Endothelial cell of umbilical vein (primary cell): ENCODE measurements around the gene SORL1. TPM values are rescaled to one million over a fixed set of nuclear protein-coding genes. Genes with fewer than 3 reads are reported as not detected.

Experiments used
- BruUV-seq: library from RNA; stranded (reverse); fragments of 400-500 nt; replicated peaks from 2 replicates; lab custom pipeline; 2021; lab: Mats Ljungman, UMichigan
- CTCF ChIA-PET: fragments of 300-600, 350-600 bp; sonication (Branson Sonifier 250); formaldehyde crosslinking; loops from one replicate; lab custom pipeline; 2021; ENCODE audit warnings: antibody characterized with exemption, inconsistent platforms; lab: Charles Lee
- POLR2A ChIA-PET: fragments of 300-600, 350-600 bp; sonication (Branson Sonifier 250); formaldehyde crosslinking; loops from one replicate; lab custom pipeline; 2021; ENCODE audit warnings: antibody characterized with exemption, inconsistent platforms; lab: Charles Lee
- DNase-seq: peaks from one replicate; pipeline ENCODE4 v3.0.0-alpha.2; 2011; ENCODE audit warnings: low read depth, low spot score
- FAIRE-seq: peaks from 2 replicates; lab custom pipeline; 2011; peaks lifted over from hg19 to GRCh38; lab: Jason Lieb, UNC
- H2AFZ ChIP-seq: 2 replicates; pipeline ENCODE4 v1.6.0; 2012; ENCODE audit warnings: low read depth, low read length, control low read depth, inconsistent platforms
- H3K27ac ChIP-seq: 2 replicates; pipeline ENCODE4 v1.5.1; 2011; ENCODE audit warnings: low read depth, mild to moderate bottlenecking, control low read depth, low read length, moderate library complexity; ENCODE audit not compliant: insufficient read depth
- H3K27me3 ChIP-seq, 2 experiments: 2 replicates each; pipeline versions ENCODE4 v1.6.0 to v1.6.1; 2011; ENCODE audit warnings: low read length in 2 of 2, mixed read lengths in 1 of 2; ENCODE audit not compliant: control insufficient read depth in 2 of 2, insufficient read depth in 2 of 2
- H3K36me3 ChIP-seq, 2 experiments: 2 replicates in 1 of 2; 3 replicates in 1 of 2; pipeline ENCODE4 v1.5.1; 2011; ENCODE audit warnings: low read length in 2 of 2, mild to moderate bottlenecking in 1 of 2, moderate library complexity in 1 of 2; ENCODE audit not compliant: control insufficient read depth in 2 of 2, insufficient read depth in 2 of 2; ENCODE audit errors: extremely low read depth in 1 of 2
- H3K4me1 ChIP-seq: 3 replicates; pipeline ENCODE4 v1.5.1; 2011; ENCODE audit warnings: mild to moderate bottlenecking, low read length; ENCODE audit not compliant: control insufficient read depth, insufficient read depth; ENCODE audit errors: extremely low read depth
- H3K4me2 ChIP-seq: 2 replicates; pipeline ENCODE4 v1.6.1; 2011; ENCODE audit warnings: low read length, control low read depth, mixed read lengths; ENCODE audit not compliant: insufficient read depth
- H3K4me3 ChIP-seq, 3 experiments: fragments of 200-600 bp in 1 of 3; sonication (generic), shearing (Covaris generic) in 1 of 3; replicated peaks in 1 of 3; 2 replicates each; pipeline ENCODE4 v1.5.1; 2011 to 2016; ENCODE audit warnings: control low read depth in 3 of 3, low read length in 3 of 3, mild to moderate bottlenecking in 2 of 3, inconsistent platforms in 1 of 3, low read depth in 1 of 3, moderate library complexity in 1 of 3; ENCODE audit not compliant: insufficient read depth in 1 of 3
- H3K79me2 ChIP-seq: 2 replicates; pipeline ENCODE4 v1.6.0; 2012; ENCODE audit warnings: low read length, inconsistent platforms; ENCODE audit not compliant: control insufficient read depth, insufficient read depth
- H3K9ac ChIP-seq: replicated peaks from 2 replicates; pipeline ENCODE3; 2011; ENCODE audit warnings: low read length, control low read depth; ENCODE audit not compliant: insufficient read depth; ENCODE audit errors: extremely low read depth
- H3K9me1 ChIP-seq: replicated peaks from 3 replicates; pipeline ENCODE4 v1.6.0; 2011; ENCODE audit warnings: mild to moderate bottlenecking, low read length; ENCODE audit not compliant: control insufficient read depth, insufficient read depth; ENCODE audit errors: extremely low read depth
- H3K9me3 ChIP-seq: replicated peaks from 2 replicates; pipeline ENCODE4 v1.5.1; 2012; ENCODE audit warnings: low read length, inconsistent platforms; ENCODE audit not compliant: control insufficient read depth, insufficient read depth
- H4K20me1 ChIP-seq: replicated peaks from 2 replicates; pipeline ENCODE3; 2011; ENCODE audit warnings: mild to moderate bottlenecking, low read length; ENCODE audit not compliant: control insufficient read depth, insufficient read depth; ENCODE audit errors: extremely low read depth
- EZH2 ChIP-seq: IDR thresholded peaks from 2 replicates; pipeline ENCODE4 v1.6.1; 2012; ENCODE audit warnings: borderline replicate concordance, low read depth, mild to moderate bottlenecking, moderate library complexity, low read length, inconsistent platforms; ENCODE audit not compliant: severe bottlenecking
- FOS ChIP-seq: IDR thresholded peaks from 2 replicates; pipeline ENCODE4 v1.6.1; 2011; ENCODE audit warnings: mild to moderate bottlenecking, low read length, moderate library complexity, borderline replicate concordance; ENCODE audit not compliant: insufficient read depth
- GATA2 ChIP-seq: IDR thresholded peaks from 2 replicates; pipeline ENCODE4 v1.7.0; 2011; ENCODE audit warnings: low read depth, mild to moderate bottlenecking, moderate library complexity, mixed read lengths, low read length; ENCODE audit not compliant: insufficient read length, insufficient read depth
- JUN ChIP-seq: IDR thresholded peaks from 2 replicates; pipeline ENCODE4 v1.6.1; 2011; ENCODE audit warnings: borderline replicate concordance, low read depth; ENCODE audit not compliant: insufficient read length, insufficient read depth
- POLR2A ChIP-seq: IDR thresholded peaks from 2 replicates; pipeline ENCODE4 v1.6.1; 2012; ENCODE audit warnings: low read depth, mild to moderate bottlenecking, control low read depth, low read length
- POLR2AphosphoS5 ChIP-seq: IDR thresholded peaks from 2 replicates; pipeline ENCODE4 v1.6.1; 2012; ENCODE audit warnings: low read depth, mild to moderate bottlenecking, control low read depth, low read length, moderate library complexity; ENCODE audit not compliant: insufficient read depth
- dilution Hi-C: fragments of 300-500 bp; cut with MboI; formaldehyde crosslinking; loops from one replicate; pipeline ENCODE4 v1.15.0; 2019; ENCODE audit warnings: low sequenced_read_pairs; ENCODE audit not compliant: extremely low pct_ligation_motif_present
- intact Hi-C: fragments of 100-400 bp; cut with micrococcal nuclease; formaldehyde crosslinking; loops from one replicate; pipeline ENCODE4 v1.10.0; 2022
- polyA plus RNA-seq, 4 experiments: library from polyadenylated mRNA; depleted of rRNA in 3 of 4; stranded (reverse) in 3 of 4; unstranded in 1 of 4; fragments of >200 nt; gene quantifications; 2 replicates each; pipeline versions ENCODE4 v1.2.1 to v1.2.3, GENCODE V29; 2011 to 2012; ENCODE audit warnings: missing spikeins in 1 of 4
- total RNA-seq: library from RNA; stranded (reverse); gene quantifications from 2 replicates; pipeline ENCODE4 v1.2.3, GENCODE V29; 2021
- TF ChIP-seq, protein P1 (sequence below), 2 donors: IDR thresholded peaks; 1 replicate in 1 of 2; 2 replicates in 1 of 2; pipeline ENCODE4 v1.5.1; 2011; ENCODE audit warnings: low read length in 2 of 2, mild to moderate bottlenecking in 2 of 2, moderate library complexity in 2 of 2, control low read depth in 1 of 2, inconsistent platforms in 1 of 2, low read depth in 1 of 2; ENCODE audit not compliant: insufficient read depth in 1 of 2; ENCODE audit errors: extremely low read depth in 1 of 2

The SORL1 gene
- total and polyA plus RNA-seq, 2 donors (not counting 3 experiments of a cell fraction or from before 2014, with no cell fraction given): 0.17 to 0.31 TPM

DNA sequence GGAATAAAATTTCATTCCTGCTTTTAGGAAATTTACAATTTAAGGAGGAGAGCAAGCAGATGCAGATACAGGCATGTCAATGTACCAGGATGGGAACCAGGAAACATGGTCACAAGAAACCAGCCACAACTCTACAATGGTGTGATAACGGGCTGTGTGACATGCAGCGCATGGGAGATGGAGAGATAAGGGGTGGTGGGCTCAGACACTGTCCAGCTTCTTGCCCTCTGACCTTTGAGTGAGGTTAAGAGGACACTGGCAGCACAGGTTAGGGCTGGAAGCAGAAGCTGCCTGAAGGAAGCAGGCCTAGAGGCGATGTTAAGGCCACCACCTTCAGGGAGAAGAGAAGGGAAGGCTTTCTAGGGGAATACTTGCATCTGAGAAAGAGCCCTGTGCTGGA is 3.0 kb downstream of the SORL1 start:
- dilution Hi-C loops (no loop called here), intact Hi-C loops (no loop called here)
- Histone ChIP-seq H3K36me3 (no peaks in the 10 kb centered on the region), H3K27me3 (peaks cover 39 to 40% of the 10 kb centered on the region in 2 experiments), H3K9ac (no peak overlapping the region), H3K79me2 (no peaks in the 10 kb centered on the region), H3K9me1 (no peaks in the 10 kb centered on the region), H3K9me3 (no peaks in the 10 kb centered on the region), H3K27ac (no peak overlapping the region), H2AFZ (no peak overlapping the region), H4K20me1 (no peaks in the 10 kb centered on the region), H3K4me1 (no peaks in the 10 kb centered on the region), H3K4me3 (no peak overlapping the region), H3K4me2 (no peak overlapping the region)
- ChIA-PET CTCF (no interaction called here), POLR2A (no interaction called here)
- no peak for FAIRE-seq
- TF ChIP-seq POLR2A (no peak), POLR2AphosphoS5 (no peak), JUN (no peak), FOS (no peak), EZH2 (no peak), GATA2 (no peak)
- TF ChIP-seq, protein P1, sequence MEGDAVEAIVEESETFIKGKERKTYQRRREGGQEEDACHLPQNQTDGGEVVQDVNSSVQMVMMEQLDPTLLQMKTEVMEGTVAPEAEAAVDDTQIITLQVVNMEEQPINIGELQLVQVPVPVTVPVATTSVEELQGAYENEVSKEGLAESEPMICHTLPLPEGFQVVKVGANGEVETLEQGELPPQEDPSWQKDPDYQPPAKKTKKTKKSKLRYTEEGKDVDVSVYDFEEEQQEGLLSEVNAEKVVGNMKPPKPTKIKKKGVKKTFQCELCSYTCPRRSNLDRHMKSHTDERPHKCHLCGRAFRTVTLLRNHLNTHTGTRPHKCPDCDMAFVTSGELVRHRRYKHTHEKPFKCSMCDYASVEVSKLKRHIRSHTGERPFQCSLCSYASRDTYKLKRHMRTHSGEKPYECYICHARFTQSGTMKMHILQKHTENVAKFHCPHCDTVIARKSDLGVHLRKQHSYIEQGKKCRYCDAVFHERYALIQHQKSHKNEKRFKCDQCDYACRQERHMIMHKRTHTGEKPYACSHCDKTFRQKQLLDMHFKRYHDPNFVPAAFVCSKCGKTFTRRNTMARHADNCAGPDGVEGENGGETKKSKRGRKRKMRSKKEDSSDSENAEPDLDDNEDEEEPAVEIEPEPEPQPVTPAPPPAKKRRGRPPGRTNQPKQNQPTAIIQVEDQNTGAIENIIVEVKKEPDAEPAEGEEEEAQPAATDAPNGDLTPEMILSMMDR (IDR thresholded peaks at IDR 0.05; ENCODE audit: extremely low read depth in 1 of 2, insufficient read depth in 1 of 2, low read depth in 1 of 2, low read length in 2 of 2): no peak
- no peak for DNase-seq
- no TSS peak for BruUV-seq
